A549 (cell line): Measurements from ENCODE around the gene FHL1.

ENCODE experiments used
- JUN ChIP-seq, 2 experiments: fragments of >200 bp; sonication (Bioruptor Twin); formaldehyde crosslinking; IDR thresholded peaks; 2 replicates in 1 of 2; 3 replicates in 1 of 2; pipeline ENCODE4 v1.6.1; 2016 to 2017
- USF2 ChIP-seq: fragments of 450-650 bp; IDR thresholded peaks from 2 replicates; pipeline ENCODE4 v1.6.1; 2014; ENCODE audit warnings: antibody characterized with exemption
- TF ChIP-seq, protein P1 (sequence below): fragments of >200 bp; sonication (Bioruptor Twin); formaldehyde crosslinking; IDR thresholded peaks from 3 replicates; pipeline ENCODE4 v1.5.1; 2016

DNA sequence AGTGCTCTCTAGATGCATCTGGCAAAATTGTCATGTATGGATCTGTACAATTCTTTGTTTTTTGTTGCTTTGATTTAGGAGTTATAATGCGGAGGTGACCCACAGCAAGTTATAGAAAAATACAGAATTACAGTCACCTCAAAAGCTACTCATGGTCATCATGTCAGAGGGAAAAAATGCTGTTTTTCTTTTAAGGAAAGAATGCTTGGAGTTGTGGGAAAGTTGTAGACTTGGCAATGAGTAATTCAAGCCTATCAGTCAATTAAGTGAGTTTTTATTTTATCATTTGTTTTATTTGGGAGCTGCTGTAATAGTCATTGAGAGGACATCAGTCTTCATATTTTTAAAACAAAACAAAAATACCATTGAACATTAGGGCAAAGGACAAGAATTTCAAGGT is 16.4 kb downstream of the FHL1 start:
- TF ChIP-seq, protein P1, sequence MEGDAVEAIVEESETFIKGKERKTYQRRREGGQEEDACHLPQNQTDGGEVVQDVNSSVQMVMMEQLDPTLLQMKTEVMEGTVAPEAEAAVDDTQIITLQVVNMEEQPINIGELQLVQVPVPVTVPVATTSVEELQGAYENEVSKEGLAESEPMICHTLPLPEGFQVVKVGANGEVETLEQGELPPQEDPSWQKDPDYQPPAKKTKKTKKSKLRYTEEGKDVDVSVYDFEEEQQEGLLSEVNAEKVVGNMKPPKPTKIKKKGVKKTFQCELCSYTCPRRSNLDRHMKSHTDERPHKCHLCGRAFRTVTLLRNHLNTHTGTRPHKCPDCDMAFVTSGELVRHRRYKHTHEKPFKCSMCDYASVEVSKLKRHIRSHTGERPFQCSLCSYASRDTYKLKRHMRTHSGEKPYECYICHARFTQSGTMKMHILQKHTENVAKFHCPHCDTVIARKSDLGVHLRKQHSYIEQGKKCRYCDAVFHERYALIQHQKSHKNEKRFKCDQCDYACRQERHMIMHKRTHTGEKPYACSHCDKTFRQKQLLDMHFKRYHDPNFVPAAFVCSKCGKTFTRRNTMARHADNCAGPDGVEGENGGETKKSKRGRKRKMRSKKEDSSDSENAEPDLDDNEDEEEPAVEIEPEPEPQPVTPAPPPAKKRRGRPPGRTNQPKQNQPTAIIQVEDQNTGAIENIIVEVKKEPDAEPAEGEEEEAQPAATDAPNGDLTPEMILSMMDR: no peak
- TF ChIP-seq JUN (IDR thresholded peaks at IDR 0.05): no peak
- TF ChIP-seq USF2: no peak
